Pons (tissue), 1 donor: ENCODE measurements around the gene SEMA3B.
"Not testable (repeated sequence)": the region's sequence is repeated elsewhere in the genome, so short reads cannot be mapped to it uniquely, and the experiment has no call there.

Experiments
- DNase-seq: peaks from one replicate; pipeline ENCODE4 v3.0.0-alpha.2; 2016; ENCODE audit warnings: low spot score

The SEMA3B gene

DNA sequence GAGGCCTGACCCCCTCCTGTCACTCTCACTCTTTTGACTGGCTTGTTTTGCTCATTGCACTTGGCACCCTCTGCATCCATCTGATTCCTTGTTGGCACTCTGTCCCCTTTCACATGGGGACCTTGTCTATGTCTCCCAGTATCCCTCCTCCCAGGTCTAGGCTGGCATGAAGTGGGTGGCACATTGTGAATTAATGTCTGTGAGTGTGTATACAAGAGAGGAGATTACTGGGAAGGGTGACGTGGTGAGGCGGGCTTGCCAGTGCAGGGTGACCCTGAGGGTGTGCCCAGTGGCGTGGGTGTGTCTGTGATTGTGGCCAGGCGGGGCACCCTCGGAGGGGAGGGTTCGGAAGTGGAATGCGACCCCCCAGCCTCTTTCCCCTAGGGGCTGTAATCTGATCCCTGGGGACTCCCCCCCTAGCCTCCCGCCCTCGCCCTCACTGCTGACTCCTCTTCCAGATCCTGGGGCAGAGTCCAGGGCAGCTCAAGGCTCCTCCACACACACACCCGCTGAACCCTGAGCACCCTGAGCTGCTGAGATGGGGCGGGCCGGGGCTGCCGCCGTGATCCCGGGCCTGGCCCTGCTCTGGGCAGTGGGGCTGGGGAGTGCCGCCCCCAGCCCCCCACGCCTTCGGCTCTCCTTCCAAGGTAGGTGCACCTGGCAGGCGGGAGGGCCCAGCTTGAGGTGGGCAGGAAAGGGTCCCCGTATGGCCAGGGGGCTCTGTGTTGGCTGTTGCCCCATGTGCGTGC is at the start of gene SEMA3B:
Gene SEMA3B, plus strand, starts transcription at position 445 of the 749 bp plus-strand sequence. Its CDS starts 94 bp downstream, at position 539.
- peak; percentile 78 for DNase-seq

DNA sequence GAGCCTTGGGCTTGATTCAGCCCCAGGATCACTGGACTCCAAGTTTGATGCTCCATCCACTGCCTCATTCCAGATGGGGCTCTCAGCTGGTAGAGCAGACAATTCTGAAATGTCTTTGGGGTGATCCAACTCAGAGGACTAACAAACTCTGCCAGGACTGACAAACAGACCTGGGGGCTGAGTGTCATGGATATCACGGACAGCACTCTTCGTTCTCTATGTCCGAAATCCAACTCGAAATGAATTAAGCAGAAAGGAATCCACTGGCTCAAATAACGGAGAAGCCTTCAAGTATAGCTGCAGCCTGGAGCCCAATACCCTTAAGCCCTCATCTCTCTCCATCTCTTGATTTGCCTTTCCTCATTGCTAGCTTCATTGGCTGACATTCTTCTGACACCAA is 49.7 kb upstream of the SEMA3B start:
- DNase-seq = no peak

DNA sequence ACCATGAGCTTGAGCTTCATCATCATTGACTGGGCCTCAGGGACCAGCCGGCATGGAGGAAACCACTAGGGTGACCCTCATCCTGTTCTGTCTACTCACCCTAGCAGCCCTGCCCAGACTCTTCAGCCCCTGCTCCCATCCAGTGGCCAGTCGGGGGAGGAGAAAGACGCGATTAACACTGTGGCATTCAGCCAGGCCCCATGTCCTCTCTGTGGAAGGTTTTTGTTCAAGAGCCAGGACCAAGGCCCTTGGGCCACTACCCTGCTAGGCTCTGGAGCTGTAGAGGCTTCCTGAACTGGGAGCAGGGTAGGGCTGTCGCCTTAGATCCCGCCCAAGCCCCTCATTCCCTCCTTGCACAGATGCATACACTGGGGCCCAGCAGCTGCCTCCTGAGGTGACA is 48.8 kb upstream of the SEMA3B start:
- DNase-seq = no peak

DNA sequence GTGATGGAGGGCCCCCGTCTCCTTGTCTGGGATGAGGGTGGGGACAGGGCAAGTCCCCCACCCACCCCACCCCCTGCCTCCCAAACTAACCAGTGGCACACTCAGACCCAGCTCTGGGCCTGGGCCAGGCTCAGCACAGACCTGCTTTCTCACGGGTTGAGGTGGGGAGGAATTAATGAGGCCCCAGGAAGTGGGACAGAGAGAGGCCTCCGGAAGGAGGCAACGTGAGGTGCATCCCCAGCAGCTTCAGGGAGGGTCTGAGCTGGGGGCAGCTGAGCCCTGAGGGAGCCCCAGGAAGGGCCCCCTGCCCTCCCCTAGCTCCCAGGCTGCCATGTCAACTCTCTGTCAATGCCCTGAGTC is 47.9 kb upstream of the SEMA3B start:
- DNase-seq = no peak

DNA sequence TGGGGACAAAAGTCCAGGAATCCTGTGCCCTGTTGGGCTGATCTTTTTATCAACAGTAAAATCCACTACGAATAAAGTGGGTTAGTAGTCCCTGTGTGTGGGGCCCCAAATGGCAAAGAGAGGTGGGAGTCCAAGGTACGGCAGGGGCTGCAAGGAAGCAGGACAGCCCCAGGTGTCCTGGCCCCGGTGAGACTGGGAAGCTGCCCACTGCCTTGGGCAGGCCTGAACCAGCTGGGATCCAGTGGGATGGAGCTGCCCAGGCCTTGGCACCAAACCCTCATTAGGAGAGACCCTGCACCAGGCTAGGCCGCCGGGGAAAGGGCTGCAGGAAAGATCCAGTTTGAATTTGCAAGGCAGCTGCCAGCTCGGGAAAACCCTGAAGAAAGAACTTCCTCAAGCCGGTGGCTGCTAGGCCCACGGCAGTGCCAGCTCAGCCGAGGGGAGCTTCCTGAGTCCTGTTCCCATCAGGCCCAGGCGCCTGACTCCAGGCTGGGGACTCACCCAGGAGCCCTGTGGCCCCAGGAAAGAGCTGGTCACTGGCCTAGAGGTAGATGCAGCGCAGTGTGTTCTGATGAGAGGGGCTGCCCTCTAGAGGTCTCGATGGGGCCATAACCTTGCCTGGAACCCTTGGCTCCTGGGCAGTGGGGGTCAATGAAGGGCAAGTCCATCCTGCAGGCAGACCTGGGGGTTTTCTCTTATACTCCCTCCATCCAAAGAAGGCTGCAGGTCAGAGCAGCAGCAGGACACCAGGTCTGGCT is 47.4 kb upstream of the SEMA3B start:
- no peak for DNase-seq

DNA sequence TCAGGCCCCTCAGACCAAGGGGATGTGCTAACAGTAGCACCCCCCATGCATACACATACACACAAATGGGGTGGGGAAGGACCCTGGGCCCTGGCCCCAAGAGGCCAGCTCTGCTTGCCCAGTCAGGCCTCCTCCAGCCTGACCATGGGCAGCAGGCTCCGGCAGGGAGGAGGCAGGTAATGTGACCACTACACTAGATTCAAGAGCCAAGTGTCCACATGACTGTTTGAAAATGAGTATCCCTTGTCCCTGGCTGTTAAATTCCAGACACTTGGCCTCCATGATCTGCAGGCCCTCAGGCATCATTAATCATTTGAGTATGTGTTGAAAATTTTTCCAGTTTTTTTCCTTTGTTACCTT is 46.8 kb upstream of the SEMA3B start:
- no peak for DNase-seq

DNA sequence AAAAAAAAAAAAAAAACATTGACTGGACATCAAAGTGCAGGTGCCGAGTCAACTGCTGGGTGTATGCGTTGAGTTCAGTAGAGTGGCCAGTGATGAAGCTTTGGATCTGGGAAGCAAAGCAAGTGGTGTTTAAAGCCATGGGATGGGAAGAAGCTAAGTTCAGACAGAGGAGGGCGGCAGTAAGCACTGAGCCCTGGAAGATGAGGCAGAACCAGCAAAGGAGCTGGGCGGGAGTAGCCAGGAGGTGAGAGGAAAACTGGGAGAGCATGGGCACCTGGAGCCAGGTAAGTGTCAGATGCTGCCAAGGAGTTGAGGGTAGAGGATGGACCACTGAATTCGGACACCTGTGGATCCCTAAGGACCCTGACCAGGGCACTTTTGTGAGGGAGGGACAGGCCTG is 44.3 kb upstream of the SEMA3B start:
- DNase-seq = no peak

DNA sequence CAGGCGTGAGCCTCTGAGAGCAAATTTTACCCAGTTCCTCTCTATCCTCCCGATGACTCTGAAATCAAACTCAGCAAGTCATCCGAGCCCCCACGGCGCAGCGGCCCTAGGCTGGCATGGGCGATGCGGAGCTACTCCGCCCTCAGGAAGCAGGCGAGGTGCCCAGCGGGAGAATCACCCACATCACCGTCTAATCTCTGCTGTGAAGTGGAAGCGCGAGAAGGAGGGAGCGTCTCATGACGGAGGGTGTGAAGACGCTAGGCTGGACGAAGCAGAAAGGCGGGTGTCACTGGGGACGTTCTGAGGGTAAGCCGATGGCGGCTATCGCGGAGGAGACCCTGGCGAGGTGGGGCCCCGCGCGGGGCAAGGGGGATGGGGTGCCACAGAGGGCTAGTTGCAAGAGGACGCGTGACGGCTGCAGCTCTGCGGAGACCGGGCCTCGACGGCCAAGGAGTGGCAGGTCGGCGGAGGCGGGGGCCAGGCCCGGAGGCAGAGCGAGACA is 42.0 kb upstream of the SEMA3B start:
- peak; percentile 60 for DNase-seq

DNA sequence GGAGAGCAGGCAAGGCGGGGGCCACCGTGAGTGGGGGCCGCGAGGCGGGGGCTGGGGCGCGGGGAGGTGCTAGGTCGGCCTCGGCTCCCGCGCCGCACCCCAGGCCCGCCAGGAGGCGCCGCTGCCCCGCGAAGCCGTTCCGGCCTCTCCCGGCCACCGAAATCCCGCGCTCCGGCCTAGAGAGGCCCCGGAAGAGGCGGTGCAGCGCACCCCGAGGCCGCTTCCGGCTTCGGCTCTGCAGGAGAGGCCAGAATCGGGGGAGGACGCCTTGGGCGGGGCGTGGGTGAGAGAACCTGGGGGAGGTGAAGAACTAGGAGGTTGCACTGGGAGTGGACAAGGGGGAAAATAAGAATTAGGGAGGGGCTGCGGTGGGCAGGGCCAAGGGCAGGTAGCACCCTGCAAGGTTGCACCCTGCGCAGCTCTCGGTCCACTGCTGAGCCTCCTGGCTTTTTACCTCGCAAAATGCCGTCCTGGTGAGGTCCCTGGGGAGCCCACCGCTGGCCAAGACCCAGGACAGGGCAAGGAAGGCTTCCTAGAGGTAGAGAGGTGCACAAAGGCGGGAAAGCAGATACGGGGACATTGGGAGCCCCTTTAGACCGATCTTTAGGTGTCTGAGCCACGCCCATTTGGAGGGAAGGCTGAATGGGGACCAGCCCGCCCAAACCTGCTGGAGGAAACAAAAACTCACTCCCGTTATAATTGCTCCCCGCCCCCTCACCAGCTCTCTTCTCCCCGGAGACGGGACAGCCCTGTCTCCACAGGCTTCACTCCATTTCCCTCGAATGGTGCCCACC is 41.4 kb upstream of the SEMA3B start:
- peak; percentile 87 for DNase-seq

DNA sequence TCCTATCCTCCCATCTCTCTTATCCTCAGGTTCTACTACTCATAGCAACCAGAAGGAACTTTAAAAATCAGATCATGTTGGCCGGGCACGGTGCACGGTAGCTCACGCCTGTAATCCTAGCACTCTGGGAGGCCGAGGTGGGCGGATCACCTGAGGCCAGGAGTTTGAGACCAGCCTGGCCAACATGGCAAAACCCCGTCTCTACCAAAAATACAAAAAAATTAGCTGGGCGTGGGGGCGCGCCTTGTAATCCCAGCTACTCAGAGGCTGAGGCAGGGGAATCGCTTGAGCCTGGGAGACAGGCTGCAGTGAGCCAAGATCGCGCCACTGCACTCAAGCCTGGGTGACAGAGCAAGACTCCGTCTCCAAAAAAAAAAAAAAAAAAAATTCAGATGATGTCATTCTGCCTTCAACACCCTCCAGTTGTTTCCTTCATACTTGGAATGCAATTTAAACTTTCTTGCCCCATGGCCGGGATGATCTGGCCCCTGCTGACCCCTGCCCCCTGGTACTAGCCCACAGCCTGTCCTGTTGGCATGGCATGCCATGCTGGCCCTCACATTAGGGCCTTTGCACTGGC is 40.7 kb upstream of the SEMA3B start:
- not testable (repeated sequence) for DNase-seq

DNA sequence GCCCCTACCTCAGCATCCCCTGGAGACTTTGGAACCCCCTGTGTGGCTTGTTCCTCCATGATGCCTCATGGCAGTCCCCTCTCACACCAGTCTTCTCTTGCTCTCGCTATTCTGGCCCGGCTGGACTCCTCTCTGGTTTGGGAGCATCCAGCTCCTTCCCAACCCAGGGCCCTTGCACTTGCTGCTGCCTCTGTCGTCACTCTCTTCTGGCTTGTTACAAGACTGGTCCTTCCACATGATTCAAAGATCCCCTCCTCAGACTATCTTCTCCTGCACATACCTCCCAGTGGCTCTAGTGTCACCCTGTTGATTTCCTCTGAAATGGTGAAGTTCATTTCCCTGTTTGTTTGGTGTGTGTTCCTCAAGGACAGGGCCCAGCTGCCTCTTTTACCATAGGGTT is 39.5 kb upstream of the SEMA3B start:
- DNase-seq = no peak

DNA sequence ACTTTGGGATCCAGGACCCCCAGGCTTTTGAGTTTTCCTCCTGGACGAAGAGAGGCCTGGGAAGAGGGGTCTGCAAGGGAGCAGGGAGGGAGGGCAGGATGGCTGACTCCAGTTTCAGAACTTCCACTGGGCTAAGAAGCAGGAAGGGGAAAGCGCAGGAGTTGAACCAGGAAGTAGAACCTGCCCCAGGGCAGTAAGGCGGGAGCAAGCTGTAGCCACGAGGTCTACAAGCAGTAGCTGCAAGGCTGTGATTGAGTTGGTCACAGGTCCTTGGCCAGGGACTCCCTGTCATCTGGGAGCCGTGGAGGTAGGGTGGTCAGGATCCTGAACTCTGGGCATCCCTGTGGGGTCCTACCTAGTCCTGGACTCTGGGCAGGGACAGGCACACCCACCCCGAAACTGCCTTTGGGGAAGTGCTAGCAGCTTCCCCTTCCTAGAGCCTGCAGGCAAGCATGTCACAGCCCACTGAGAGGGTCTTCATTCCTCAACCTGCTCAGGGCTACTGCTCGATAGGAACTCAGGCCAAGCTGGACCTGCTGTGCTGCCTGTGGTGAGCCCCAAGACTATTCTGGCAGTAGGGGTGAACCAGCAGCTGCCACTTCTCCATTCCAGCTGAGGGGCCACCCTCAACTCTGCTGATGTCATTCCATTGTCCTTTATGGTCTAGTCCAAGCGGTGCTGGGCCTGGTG is 38.7 kb upstream of the SEMA3B start:
- no peak for DNase-seq

DNA sequence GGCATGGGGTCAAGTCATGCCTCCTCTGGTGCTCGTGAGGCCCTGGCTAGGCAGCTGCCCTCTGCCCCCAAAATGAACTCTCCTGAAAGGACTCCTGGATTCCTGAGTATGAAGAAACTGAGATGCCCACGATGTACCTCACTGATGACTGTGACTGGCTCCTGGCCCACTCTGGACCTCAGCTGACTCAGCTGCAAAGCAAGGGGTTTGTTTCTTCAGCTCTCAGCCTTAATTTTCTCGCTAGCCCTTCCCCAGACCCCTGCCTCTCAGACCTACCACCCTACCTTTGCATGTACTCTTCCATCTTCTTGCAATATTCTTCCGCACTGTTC is 38.2 kb upstream of the SEMA3B start:
- DNase-seq = no peak

DNA sequence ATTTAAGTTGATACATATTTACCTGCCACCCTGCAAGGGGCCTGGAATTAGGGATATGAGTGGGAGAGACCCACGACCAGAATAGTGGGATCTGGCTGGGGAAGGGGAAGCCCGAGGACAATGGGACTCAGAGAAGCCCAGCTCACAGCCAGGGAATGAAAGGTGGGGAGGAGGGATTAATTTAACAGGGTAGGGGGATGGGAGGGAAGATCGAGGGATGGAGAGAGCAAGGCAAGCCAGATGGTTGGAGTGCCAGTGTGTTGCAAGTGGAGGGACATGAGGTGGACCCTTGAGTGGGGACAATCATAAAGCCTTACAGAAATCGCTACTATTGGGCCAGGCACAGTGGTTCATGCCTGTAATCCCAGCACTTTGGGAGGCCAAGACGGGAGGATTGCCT is 37.4 kb upstream of the SEMA3B start:
- no peak for DNase-seq

DNA sequence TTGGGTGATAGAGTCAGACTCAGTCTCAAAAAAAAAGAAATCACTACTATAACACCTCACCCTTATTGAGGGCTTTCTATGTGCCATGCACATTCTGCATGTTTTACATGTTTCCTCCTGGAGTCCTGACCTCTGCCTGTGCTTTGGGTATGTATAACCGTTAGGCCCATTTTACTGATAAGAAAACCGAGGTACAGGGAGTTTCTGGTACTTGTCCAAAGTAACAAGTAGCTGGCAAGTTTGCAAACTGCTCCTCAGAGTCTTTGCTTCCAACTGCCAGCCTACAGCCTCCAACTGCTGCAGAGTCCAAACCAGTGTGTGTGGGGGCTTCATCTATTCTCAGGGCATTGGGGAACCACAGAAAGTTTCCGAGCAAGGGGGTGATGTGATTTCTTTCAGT is 36.6 kb upstream of the SEMA3B start:
- DNase-seq = no peak

DNA sequence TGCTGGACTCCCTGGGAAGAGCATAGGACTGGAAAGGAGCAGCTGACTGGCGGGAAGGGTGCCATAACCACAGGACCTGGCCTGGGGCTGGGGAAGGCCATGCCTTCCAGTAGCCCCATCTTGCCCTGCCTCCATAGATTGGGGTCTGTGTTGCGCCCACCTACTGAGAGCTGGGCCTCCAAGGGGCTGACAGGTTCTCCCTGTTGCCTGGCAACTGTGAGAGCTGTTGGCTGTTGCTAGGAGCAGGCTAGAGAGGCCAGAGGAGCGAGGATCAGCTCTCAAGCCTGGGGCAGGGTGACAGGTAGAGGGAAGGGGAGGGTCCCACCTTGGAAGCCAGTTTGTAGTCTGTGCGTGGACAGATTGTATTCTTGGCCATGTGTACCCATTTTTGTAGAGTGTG is 35.8 kb upstream of the SEMA3B start:
- no peak for DNase-seq

DNA sequence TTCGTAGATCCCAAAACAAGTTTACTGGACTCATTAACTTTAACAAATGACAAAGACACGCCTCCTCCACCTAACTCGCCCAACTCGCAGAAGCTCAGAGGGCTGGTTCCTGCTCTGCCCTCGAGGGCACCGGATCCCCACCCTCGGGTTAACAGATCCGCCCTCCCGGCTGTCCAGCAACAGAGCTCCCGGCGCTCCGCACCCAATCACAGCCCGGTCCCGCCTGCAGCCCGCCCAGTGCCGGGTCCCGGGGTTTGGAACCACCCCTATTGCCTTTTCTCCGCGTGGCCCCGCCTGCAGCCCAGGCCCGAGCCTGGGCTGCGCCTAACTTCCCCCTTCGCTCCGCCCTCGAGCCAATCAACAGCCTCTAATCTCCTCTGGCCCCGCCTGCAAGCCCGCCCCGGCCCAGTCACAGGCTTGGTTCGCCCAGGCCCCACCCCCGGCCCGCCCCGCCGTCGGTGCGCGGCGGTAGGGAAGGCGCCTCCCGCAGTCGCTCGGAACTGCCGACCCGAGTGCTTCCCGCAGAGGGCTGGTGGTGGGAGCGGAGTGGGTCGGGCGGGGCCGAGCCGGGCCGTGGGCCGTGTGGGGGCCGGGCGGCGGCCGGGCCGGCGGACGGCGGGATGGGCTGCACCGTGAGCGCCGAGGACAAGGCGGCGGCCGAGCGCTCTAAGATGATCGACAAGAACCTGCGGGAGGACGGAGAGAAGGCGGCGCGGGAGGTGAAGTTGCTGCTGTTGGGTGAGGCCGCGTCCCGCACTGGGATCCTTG is 33.0 kb upstream of the SEMA3B start, which contains the start of gene GNAI2:
Gene GNAI2, plus strand, starts transcription at position 489 of the 768 bp plus-strand sequence. Its CDS starts 132 bp downstream, at position 621.
- peak; percentile 99 for DNase-seq

DNA sequence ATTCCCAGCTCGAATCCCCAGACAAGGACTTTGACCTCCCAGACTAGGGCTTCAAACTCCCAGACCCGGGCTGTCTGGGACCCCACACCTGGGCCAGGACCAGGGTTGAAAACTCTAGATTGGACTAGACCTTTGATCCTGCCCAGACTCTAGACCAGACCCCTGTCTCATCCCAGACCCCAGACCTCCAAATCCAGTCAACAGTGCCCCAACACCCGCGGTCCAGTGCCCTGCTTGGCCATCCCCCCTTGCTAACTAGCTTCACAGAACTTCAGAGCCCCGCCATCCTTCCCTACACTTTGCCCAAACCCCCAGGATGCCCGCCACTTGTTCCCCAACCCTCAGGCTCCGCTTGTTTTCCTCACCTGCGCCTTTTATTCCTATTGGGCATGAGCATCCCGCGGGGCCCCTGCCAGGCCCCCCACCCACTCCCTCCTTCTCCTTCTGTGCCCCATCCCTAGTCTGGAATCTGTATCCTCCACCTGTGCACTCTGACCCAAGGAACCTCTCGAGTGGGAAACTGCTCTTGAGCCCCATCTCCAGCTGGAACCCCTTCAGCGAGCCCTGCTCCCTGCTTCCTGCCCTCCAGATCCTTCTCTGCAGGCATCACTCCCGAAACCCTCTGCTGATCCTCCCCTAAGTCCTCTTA is 32.3 kb upstream of the SEMA3B start:
- DNase-seq = no peak

DNA sequence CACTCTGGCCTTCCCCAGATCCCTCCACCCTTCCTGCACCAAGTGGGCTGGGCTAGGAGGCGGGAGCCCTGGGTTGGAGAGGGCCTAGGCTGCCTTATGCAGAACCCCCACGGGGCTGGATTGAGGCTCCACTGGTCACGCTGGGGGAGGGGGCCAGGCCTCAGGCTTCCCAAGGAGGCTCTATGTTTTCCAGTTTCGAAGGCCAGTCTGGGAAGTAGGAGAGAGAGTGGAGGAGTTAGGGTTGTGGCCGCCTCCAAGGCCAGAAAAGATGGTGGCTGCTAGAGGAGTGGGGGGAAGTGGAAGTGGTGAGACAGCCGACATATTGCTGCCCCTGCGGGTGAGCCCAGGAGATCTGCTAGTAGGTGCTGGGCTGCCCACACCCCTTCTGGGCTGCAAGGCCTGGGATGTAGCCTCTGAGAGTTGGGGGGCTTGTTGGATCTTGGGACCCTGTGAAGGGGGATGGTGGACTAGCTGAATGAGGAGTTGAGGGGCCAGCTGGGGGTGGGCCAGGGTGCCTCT is 31.8 kb upstream of the SEMA3B start:
- no peak for DNase-seq
